Smooth muscle cell (in vitro differentiated cells): ENCODE measurements around the gene SIRT6. TPM values are rescaled to one million over a fixed set of nuclear protein-coding genes. Genes with fewer than 3 reads are reported as not detected.
"Not testable (repeated sequence)": the region's sequence is repeated elsewhere in the genome, so short reads cannot be mapped to it uniquely, and the experiment has no call there.

Source experiments
- DNase-seq: peaks from one replicate; lab custom pipeline; 2025; ENCODE audit not compliant: unreplicated experiment; lab: John Stamatoyannopoulos, UW
- H2AFZ ChIP-seq: fragments of 200-600 bp; sonication (generic); 2 replicates; pipeline ENCODE4 v1.6.0; 2016; ENCODE audit warnings: antibody characterized with exemption, low read depth, mild to moderate bottlenecking
- H3F3A ChIP-seq: fragments of 200-600 bp; sonication (generic); 2 replicates; pipeline ENCODE4 v1.6.0; 2017; ENCODE audit warnings: antibody characterized with exemption, low read depth
- H3K27ac ChIP-seq: fragments of 200-600 bp; sonication (generic); 2 replicates; pipeline ENCODE4 v1.5.1; 2016; ENCODE audit warnings: low read depth, mild to moderate bottlenecking
- H3K27me3 ChIP-seq: fragments of 200-600 bp; sonication (generic); 2 replicates; pipeline ENCODE4 v1.6.1; 2016; ENCODE audit warnings: low read depth, mild to moderate bottlenecking
- H3K36me3 ChIP-seq: fragments of 200-600 bp; sonication (generic); 2 replicates; pipeline ENCODE4 v1.5.1; 2016; ENCODE audit warnings: low read depth
- H3K4me1 ChIP-seq: fragments of 200-600 bp; sonication (generic); 2 replicates; pipeline ENCODE4 v1.5.1; 2016; ENCODE audit warnings: low read depth
- H3K4me2 ChIP-seq: fragments of 200-600 bp; sonication (generic); 2 replicates; pipeline ENCODE4 v1.6.0; 2016; ENCODE audit warnings: mild to moderate bottlenecking
- H3K4me3 ChIP-seq: fragments of 200-600 bp; sonication (generic); 2 replicates; pipeline ENCODE4 v1.5.1; 2016; ENCODE audit warnings: mild to moderate bottlenecking
- H3K79me2 ChIP-seq: fragments of 200-600 bp; sonication (generic); 2 replicates; pipeline ENCODE4 v1.6.0; 2016; ENCODE audit warnings: low read depth, mild to moderate bottlenecking
- H3K9ac ChIP-seq: fragments of 200-600 bp; sonication (generic); 2 replicates; pipeline ENCODE4 v1.6.0; 2016; ENCODE audit warnings: low read depth
- H3K9me3 ChIP-seq: fragments of 200-600 bp; sonication (generic); replicated peaks from 2 replicates; pipeline ENCODE4 v1.5.1; 2016; ENCODE audit warnings: low read depth
- H4K20me1 ChIP-seq: fragments of 200-600 bp; sonication (generic); 2 replicates; pipeline ENCODE4 v1.6.0; 2016; ENCODE audit warnings: low read depth
- CTCF ChIP-seq: fragments of 200-600 bp; sonication (generic); IDR thresholded peaks from 2 replicates; pipeline ENCODE4 v1.5.1; 2017; ENCODE audit warnings: borderline replicate concordance, mild to moderate bottlenecking, antibody characterized with exemption; ENCODE audit not compliant: insufficient read depth, poor library complexity, severe bottlenecking
- WGBS: methylation state at CpG from one replicate; pipeline ENCODE4 v1.1.7; 2016; ENCODE audit warnings: low lambda C conversion rate; 5-methylcytosine and 5-hydroxymethylcytosine counted together
- polyA plus RNA-seq: library from polyadenylated mRNA; unstranded; fragments of >200 nt; fragmentation: Nextera tagmentation; extraction: Ambion mirVana; gene quantifications from 2 replicates; pipeline ENCODE4 v1.2.1, GENCODE V29; 2016
- total RNA-seq: library from RNA; depleted of rRNA; stranded (reverse); fragments of >200 nt; gene quantifications from 2 replicates; pipeline ENCODE4 v1.2.3, GENCODE V29; 2014

SIRT6 gene
- total and polyA plus RNA-seq, 2 experiments from 2014 or later = 9.4 to 14.5 TPM

GRCh38 chr19:4197228-4197624 is 14.9 kb upstream of the SIRT6 start:
- no peak overlapping the region for H2AFZ ChIP-seq
- 89% methylated on average over 5 of the region's 5 CpGs for WGBS
- no peak for TF ChIP-seq CTCF

GRCh38 chr19:4196587-4197148 is 14.3 kb upstream of the SIRT6 start:
- Histone ChIP-seq H3K79me2 (no peaks in the 10 kb centered on the region), H3K4me1 (no peaks in the 10 kb centered on the region), H2AFZ (no peak overlapping the region), H3K9ac (no peak overlapping the region), H3K9me3 (no peaks in the 10 kb centered on the region), H3F3A (no peaks in the 10 kb centered on the region), H3K4me2 (no peak overlapping the region), H4K20me1 (no peaks in the 10 kb centered on the region), H3K36me3 (no peaks in the 10 kb centered on the region), H3K27ac (no peak overlapping the region), H3K27me3 (peaks cover 53% of the 10 kb centered on the region), H3K4me3 (no peak overlapping the region)
- no peak for DNase-seq
- no peak for TF ChIP-seq CTCF
- WGBS = 86% methylated on average over 22 of the region's 22 CpGs

More at GRCh38 chr19:4197228-4197624, 14.9 kb upstream of the SIRT6 start:
- DNase-seq = no peak
- H3K79me2 ChIP-seq = no peaks in the 10 kb centered on the region
- no peaks in the 10 kb centered on the region for H4K20me1 ChIP-seq
- H3K27me3 ChIP-seq = peaks cover 58% of the 10 kb centered on the region
- no peaks in the 10 kb centered on the region for H3F3A ChIP-seq
- no peaks in the 10 kb centered on the region for H3K9me3 ChIP-seq
- H3K27ac ChIP-seq = no peak overlapping the region
- H3K4me2 ChIP-seq = no peak overlapping the region
- H3K9ac ChIP-seq = no peak overlapping the region
- H3K36me3 ChIP-seq = no peaks in the 10 kb centered on the region
- H3K4me3 ChIP-seq = no peak overlapping the region
- no peaks in the 10 kb centered on the region for H3K4me1 ChIP-seq

- H2AFZ ChIP-seq = no peak overlapping the region
- no peak overlapping the region for H3K27ac ChIP-seq
- 81% methylated on average over 8 of the region's 8 CpGs for WGBS
- no peak for DNase-seq
- no peaks in the 10 kb centered on the region for H3K9me3 ChIP-seq
- H4K20me1 ChIP-seq = no peaks in the 10 kb centered on the region
- H3K4me2 ChIP-seq = no peak overlapping the region
- no peak overlapping the region for H3K9ac ChIP-seq
- no peak for TF ChIP-seq CTCF
- no peaks in the 10 kb centered on the region for H3F3A ChIP-seq
- H3K27me3 ChIP-seq = peaks cover 50% of the 10 kb centered on the region
- H3K4me1 ChIP-seq = no peaks in the 10 kb centered on the region
- no peaks in the 10 kb centered on the region for H3K36me3 ChIP-seq
- no peaks in the 10 kb centered on the region for H3K79me2 ChIP-seq
- no peak overlapping the region for H3K4me3 ChIP-seq
These were observed 13.6 kb upstream of the SIRT6 start for GRCh38 chr19:4196009-4196408.

- TF ChIP-seq CTCF = no peak
- Histone ChIP-seq H3K9me3 (no peaks in the 10 kb centered on the region), H3K36me3 (no peaks in the 10 kb centered on the region), H3K9ac (no peak overlapping the region), H3K27ac (no peak overlapping the region), H3K79me2 (no peaks in the 10 kb centered on the region), H3K4me2 (no peak overlapping the region), H3K4me3 (no peak overlapping the region), H4K20me1 (no peaks in the 10 kb centered on the region), H2AFZ (no peak overlapping the region), H3K27me3 (peaks cover 34% of the 10 kb centered on the region), H3K4me1 (no peaks in the 10 kb centered on the region), H3F3A (no peaks in the 10 kb centered on the region)
- no peak for DNase-seq
- WGBS = 61% methylated on average over 7 of the region's 7 CpGs
These were observed 12.0 kb upstream of the SIRT6 start for GRCh38 chr19:4194353-4194752.

- WGBS = 85% methylated on average over 3 of the region's 3 CpGs
These were observed 10.2 kb upstream of the SIRT6 start for GRCh38 chr19:4192537-4192936.

More at GRCh38 chr19:4192537-4192936, 10.2 kb upstream of the SIRT6 start:
- not testable (repeated sequence) for H3K9ac ChIP-seq, H3K9me3 ChIP-seq, H3K4me2 ChIP-seq, H3K4me3 ChIP-seq, H3F3A ChIP-seq, H3K27ac ChIP-seq, DNase-seq, H2AFZ ChIP-seq, H3K79me2 ChIP-seq, H3K36me3 ChIP-seq, H4K20me1 ChIP-seq, H3K4me1 ChIP-seq
- H3K27me3 ChIP-seq = peaks cover 15% of the 10 kb centered on the region
